HCT116 (cell line): ENCODE measurements around the gene PPP2R5A. TPM values are rescaled to one million over a fixed set of nuclear protein-coding genes. Genes with fewer than 3 reads are reported as not detected.

Experiments
- ATAC-seq: fragments of 200-7000 bp; cut with Tn5 transposase; 2 replicates; pipeline ENCODE4 v1.9.1; 2020; ENCODE audit warnings: mild to moderate bottlenecking, moderate library complexity
- BruUV-seq: library from RNA; stranded (reverse); fragments of 400-500 nt; replicated peaks from 2 replicates; lab custom pipeline; 2021; lab: Mats Ljungman, UMichigan
- CTCF ChIA-PET: fragments of 300-600 bp; sonication (Branson Sonifier 250); formaldehyde crosslinking; loops from one replicate; lab custom pipeline; 2021; ENCODE audit warnings: antibody characterized with exemption; lab: Charles Lee
- POLR2A ChIA-PET: fragments of 300-600, 350-600 bp; sonication (Branson Sonifier 250); formaldehyde crosslinking; loops from one replicate; lab custom pipeline; 2021; ENCODE audit warnings: antibody characterized with exemption; lab: Charles Lee
- RAD21 ChIA-PET, 2 experiments: fragments of 300-600 bp; sonication (Branson Sonifier 250); formaldehyde crosslinking; loops; one replicate each; lab custom pipeline; 2023; ENCODE audit warnings: low total read pairs in 2 of 2; ENCODE audit not compliant: uncharacterized antibody in 2 of 2, unreplicated experiment in 2 of 2, low non-redundant PET in 1 of 2; lab: Charles Lee
- DNase-seq: peaks from one replicate; pipeline ENCODE4 v3.0.0-alpha.2; 2010; ENCODE audit warnings: low read depth, low spot score
- H2AFZ ChIP-seq: fragments of 200-600 bp; shearing (Covaris generic), sonication (generic); 2 replicates; pipeline ENCODE4 v1.6.1; 2017; ENCODE audit warnings: low read depth, mixed run types, mixed read lengths, antibody characterized with exemption, low read length; ENCODE audit not compliant: poor library complexity, severe bottlenecking
- H3K27ac ChIP-seq: 2 replicates; pipeline ENCODE4 v1.5.1; 2012; ENCODE audit warnings: low read depth, low read length
- H3K27me3 ChIP-seq: fragments of 200-600 bp; sonication (generic); 2 replicates; pipeline ENCODE4 v1.6.1; 2016; ENCODE audit warnings: mixed run types, low read length, mixed read lengths; ENCODE audit not compliant: insufficient read depth
- H3K36me3 ChIP-seq, 2 experiments: fragments of 200-500 bp in 1 of 2; fragments of 200-600 bp in 1 of 2; sonication (Bioruptor generic) in 1 of 2; sonication (generic) in 1 of 2; 2 replicates each; pipeline versions ENCODE4 v1.5.1 to v1.6.1; 2014 to 2016; ENCODE audit warnings: low read length in 2 of 2, inconsistent platforms in 1 of 2, mixed read lengths in 1 of 2, mixed run types in 1 of 2; ENCODE audit not compliant: insufficient read depth in 2 of 2, control insufficient read depth in 1 of 2
- H3K4me1 ChIP-seq, 2 experiments: fragments of 200-600 bp in 1 of 2; sonication (generic) in 1 of 2; 2 replicates each; pipeline versions ENCODE4 v1.5.1 to v1.6.1; 2012 to 2017; ENCODE audit warnings: low read length in 2 of 2, inconsistent platforms in 1 of 2, mild to moderate bottlenecking in 1 of 2, mixed read lengths in 1 of 2, mixed run types in 1 of 2, moderate library complexity in 1 of 2; ENCODE audit not compliant: insufficient read depth in 2 of 2, control insufficient read depth in 1 of 2
- H3K4me2 ChIP-seq: fragments of 200-600 bp; sonication (generic); 2 replicates; pipeline ENCODE4 v1.6.1; 2017; ENCODE audit warnings: mixed run types, low read length, mixed read lengths
- H3K4me3 ChIP-seq, 2 experiments: fragments of 200-600 bp in 1 of 2; sonication (generic) in 1 of 2; replicated peaks in 1 of 2; 2 replicates each; pipeline ENCODE4 v1.5.1; 2011 to 2016; ENCODE audit warnings: low read length in 2 of 2, control low read depth in 1 of 2, low read depth in 1 of 2, mild to moderate bottlenecking in 1 of 2, mixed read lengths in 1 of 2, mixed run types in 1 of 2
- H3K79me2 ChIP-seq: fragments of 200-600 bp; sonication (generic); 2 replicates; pipeline ENCODE4 v1.6.1; 2017; ENCODE audit warnings: mild to moderate bottlenecking, mixed run types, low read length, moderate library complexity, mixed read lengths; ENCODE audit not compliant: insufficient read depth
- H3K9ac ChIP-seq: fragments of 200-600 bp; sonication (generic); 2 replicates; pipeline ENCODE4 v1.6.1; 2016; ENCODE audit warnings: low read length, mixed read lengths
- H3K9me2 ChIP-seq: fragments of 200-600 bp; sonication (generic), shearing (Covaris generic); 2 replicates; pipeline ENCODE4 v1.6.1; 2017; ENCODE audit warnings: mixed run types, mild to moderate bottlenecking, moderate library complexity; ENCODE audit not compliant: insufficient read depth
- H3K9me3 ChIP-seq, 2 experiments: fragments of 200-500 bp in 1 of 2; fragments of 200-600 bp in 1 of 2; sonication (Bioruptor generic) in 1 of 2; sonication (generic) in 1 of 2; 2 replicates each; pipeline ENCODE4 v1.6.1; 2014 to 2017; ENCODE audit warnings: low read length in 2 of 2, mixed read lengths in 2 of 2, inconsistent platforms in 1 of 2, low read depth in 1 of 2, mild to moderate bottlenecking in 1 of 2, mixed run types in 1 of 2, moderate library complexity in 1 of 2; ENCODE audit not compliant: control insufficient read depth in 1 of 2, insufficient read depth in 1 of 2
- H4K20me1 ChIP-seq: fragments of 200-600 bp; sonication (generic), shearing (Covaris generic); 2 replicates; pipeline ENCODE4 v1.6.1; 2017; ENCODE audit warnings: mixed run types, mild to moderate bottlenecking, moderate library complexity; ENCODE audit not compliant: insufficient read depth
- CBX3 ChIP-seq: IDR thresholded peaks from 2 replicates; pipeline ENCODE4 v1.6.1; 2012; ENCODE audit warnings: low read depth
- CEBPB ChIP-seq: IDR thresholded peaks from 2 replicates; pipeline ENCODE4 v1.6.1; 2012; ENCODE audit warnings: low read depth
- EZH2phosphoT487 ChIP-seq: fragments of 200-600 bp; IDR thresholded peaks from 2 replicates; pipeline ENCODE4 v1.6.1; 2018; ENCODE audit warnings: antibody characterized with exemption, borderline replicate concordance
- FOSL1 ChIP-seq: IDR thresholded peaks from 2 replicates; pipeline ENCODE4 v1.6.1; 2012; ENCODE audit warnings: low read depth
- POLR2A ChIP-seq: IDR thresholded peaks from 2 replicates; pipeline ENCODE4 v1.7.0; 2011; ENCODE audit warnings: borderline replicate concordance; ENCODE audit not compliant: insufficient read depth, insufficient read length; ENCODE audit errors: extremely low read depth
- SIN3A ChIP-seq: IDR thresholded peaks from 2 replicates; pipeline ENCODE4 v1.6.1; 2012; ENCODE audit warnings: low read depth
- TCF7L2 ChIP-seq: IDR thresholded peaks from 2 replicates; pipeline ENCODE4 v1.7.0; 2011; ENCODE audit warnings: borderline replicate concordance, inconsistent platforms; ENCODE audit not compliant: insufficient read depth, insufficient read length; ENCODE audit errors: extremely low read depth
- ZFX ChIP-seq: fragments of 450-650 bp; IDR thresholded peaks from 2 replicates; pipeline ENCODE4 v1.6.1; 2017
- intact Hi-C: fragments of 100-400 bp; cut with micrococcal nuclease; formaldehyde crosslinking; loops from 2 replicates; pipeline ENCODE4 v1.10.0; 2022
- total RNA-seq: library from RNA; stranded (reverse); gene quantifications from one replicate; pipeline ENCODE4 v1.2.1, GENCODE V29; 2021; ENCODE audit not compliant: unreplicated experiment
- TF ChIP-seq, protein P1 (sequence below), 3 experiments: fragments of 200-600 bp in 1 of 3; sonication (generic) in 1 of 3; IDR thresholded peaks in 2 of 3; conservative IDR thresholded peaks in 1 of 3; 2 replicates each; pipeline ENCODE4 v1.5.1; 2012 to 2017; ENCODE audit warnings: low read depth in 2 of 3, low read length in 2 of 3, antibody characterized with exemption in 1 of 3, borderline replicate concordance in 1 of 3, control low read depth in 1 of 3, mild to moderate bottlenecking in 1 of 3, mixed read lengths in 1 of 3, mixed run types in 1 of 3, moderate library complexity in 1 of 3; ENCODE audit not compliant: insufficient read depth in 1 of 3
- TF ChIP-seq, protein P2 (sequence below): IDR thresholded peaks from 2 replicates; pipeline ENCODE4 v1.6.1; 2011; ENCODE audit warnings: mild to moderate bottlenecking, low read length, moderate library complexity; ENCODE audit not compliant: insufficient replicate concordance; ENCODE audit errors: extremely low read depth
- TF ChIP-seq, protein P3 (sequence below): IDR thresholded peaks from 2 replicates; pipeline ENCODE4 v1.6.1; 2012
- TF ChIP-seq, protein P4 (sequence below): IDR thresholded peaks from 2 replicates; pipeline ENCODE4 v1.6.1; 2012
- TF ChIP-seq, protein P5 (sequence below): IDR thresholded peaks from 2 replicates; pipeline ENCODE4 v1.6.1; 2012; ENCODE audit warnings: low read depth

The PPP2R5A gene
- total RNA-seq, 1 experiment from 2014 or later: 33.1 TPM

DNA sequence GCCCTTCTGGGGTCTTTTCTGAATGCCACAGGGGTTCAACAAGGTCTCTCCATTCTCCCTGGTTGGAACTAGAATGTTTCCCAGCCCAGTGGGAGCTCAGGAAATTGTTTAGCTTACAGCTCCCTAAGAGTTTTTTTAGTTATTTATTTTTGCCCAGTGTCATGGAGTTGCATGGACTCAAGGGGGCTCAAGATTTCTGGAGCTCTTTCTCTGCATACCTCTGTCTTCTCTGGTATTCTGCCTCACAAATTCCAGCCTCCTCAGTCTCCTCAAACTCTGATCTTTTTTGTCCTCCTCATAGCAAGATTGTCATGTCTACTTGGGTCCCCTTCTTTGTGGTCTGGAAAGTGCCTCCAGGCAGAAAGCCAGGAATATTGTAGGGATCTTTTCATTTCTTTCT, 15.9 kb upstream of the PPP2R5A start:
- ChIA-PET RAD21 (no interaction called here), CTCF (interaction anchor here (0.9 to 1.3 kb wide), 2 partner anchors 15 to 187 kb away, joined by 3 read pairs; no protein-coding TSS in a partner anchor), POLR2A (no interaction called here)
- Histone ChIP-seq H3K9ac (no peak overlapping the region), H3K9me2 (no peaks in the 10 kb centered on the region), H4K20me1 (no peaks in the 10 kb centered on the region; the same call in 1 of the 2 replicates), H3K4me3 (no peak overlapping the region), H3K27me3 (no peaks in the 10 kb centered on the region; the same call in 1 of the 2 replicates), H3K9me3 (no peaks in the 10 kb centered on the region), H3K36me3 (no peaks in the 10 kb centered on the region), H3K4me2 (no peak overlapping the region), H3K4me1 (no peaks in the 10 kb centered on the region), H3K79me2 (no peaks in the 10 kb centered on the region), H2AFZ (no peak overlapping the region), H3K27ac (no peak overlapping the region)
- TF ChIP-seq, protein P1, sequence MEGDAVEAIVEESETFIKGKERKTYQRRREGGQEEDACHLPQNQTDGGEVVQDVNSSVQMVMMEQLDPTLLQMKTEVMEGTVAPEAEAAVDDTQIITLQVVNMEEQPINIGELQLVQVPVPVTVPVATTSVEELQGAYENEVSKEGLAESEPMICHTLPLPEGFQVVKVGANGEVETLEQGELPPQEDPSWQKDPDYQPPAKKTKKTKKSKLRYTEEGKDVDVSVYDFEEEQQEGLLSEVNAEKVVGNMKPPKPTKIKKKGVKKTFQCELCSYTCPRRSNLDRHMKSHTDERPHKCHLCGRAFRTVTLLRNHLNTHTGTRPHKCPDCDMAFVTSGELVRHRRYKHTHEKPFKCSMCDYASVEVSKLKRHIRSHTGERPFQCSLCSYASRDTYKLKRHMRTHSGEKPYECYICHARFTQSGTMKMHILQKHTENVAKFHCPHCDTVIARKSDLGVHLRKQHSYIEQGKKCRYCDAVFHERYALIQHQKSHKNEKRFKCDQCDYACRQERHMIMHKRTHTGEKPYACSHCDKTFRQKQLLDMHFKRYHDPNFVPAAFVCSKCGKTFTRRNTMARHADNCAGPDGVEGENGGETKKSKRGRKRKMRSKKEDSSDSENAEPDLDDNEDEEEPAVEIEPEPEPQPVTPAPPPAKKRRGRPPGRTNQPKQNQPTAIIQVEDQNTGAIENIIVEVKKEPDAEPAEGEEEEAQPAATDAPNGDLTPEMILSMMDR (IDR thresholded peaks at IDR 0.05 in 2 of 3, conservative IDR thresholded peaks at IDR 0.05 in 1 of 3; ENCODE audit: borderline replicate concordance in 1 of 3, insufficient read depth in 1 of 3, low read depth in 2 of 3, low read length in 2 of 3): no peak
- TF ChIP-seq, protein P2, sequence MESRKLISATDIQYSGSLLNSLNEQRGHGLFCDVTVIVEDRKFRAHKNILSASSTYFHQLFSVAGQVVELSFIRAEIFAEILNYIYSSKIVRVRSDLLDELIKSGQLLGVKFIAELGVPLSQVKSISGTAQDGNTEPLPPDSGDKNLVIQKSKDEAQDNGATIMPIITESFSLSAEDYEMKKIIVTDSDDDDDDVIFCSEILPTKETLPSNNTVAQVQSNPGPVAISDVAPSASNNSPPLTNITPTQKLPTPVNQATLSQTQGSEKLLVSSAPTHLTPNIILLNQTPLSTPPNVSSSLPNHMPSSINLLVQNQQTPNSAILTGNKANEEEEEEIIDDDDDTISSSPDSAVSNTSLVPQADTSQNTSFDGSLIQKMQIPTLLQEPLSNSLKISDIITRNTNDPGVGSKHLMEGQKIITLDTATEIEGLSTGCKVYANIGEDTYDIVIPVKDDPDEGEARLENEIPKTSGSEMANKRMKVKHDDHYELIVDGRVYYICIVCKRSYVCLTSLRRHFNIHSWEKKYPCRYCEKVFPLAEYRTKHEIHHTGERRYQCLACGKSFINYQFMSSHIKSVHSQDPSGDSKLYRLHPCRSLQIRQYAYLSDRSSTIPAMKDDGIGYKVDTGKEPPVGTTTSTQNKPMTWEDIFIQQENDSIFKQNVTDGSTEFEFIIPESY: no peak
- TF ChIP-seq ZFX (no peak), SIN3A (no peak), CBX3 (no peak), POLR2A (no peak), CEBPB (no peak), FOSL1 (no peak), EZH2phosphoT487 (no peak), TCF7L2 (no peak)
- TF ChIP-seq, protein P3, sequence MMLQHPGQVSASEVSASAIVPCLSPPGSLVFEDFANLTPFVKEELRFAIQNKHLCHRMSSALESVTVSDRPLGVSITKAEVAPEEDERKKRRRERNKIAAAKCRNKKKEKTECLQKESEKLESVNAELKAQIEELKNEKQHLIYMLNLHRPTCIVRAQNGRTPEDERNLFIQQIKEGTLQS: no peak
- TF ChIP-seq, protein P4, sequence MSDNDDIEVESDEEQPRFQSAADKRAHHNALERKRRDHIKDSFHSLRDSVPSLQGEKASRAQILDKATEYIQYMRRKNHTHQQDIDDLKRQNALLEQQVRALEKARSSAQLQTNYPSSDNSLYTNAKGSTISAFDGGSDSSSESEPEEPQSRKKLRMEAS: no peak
- TF ChIP-seq, protein P5, sequence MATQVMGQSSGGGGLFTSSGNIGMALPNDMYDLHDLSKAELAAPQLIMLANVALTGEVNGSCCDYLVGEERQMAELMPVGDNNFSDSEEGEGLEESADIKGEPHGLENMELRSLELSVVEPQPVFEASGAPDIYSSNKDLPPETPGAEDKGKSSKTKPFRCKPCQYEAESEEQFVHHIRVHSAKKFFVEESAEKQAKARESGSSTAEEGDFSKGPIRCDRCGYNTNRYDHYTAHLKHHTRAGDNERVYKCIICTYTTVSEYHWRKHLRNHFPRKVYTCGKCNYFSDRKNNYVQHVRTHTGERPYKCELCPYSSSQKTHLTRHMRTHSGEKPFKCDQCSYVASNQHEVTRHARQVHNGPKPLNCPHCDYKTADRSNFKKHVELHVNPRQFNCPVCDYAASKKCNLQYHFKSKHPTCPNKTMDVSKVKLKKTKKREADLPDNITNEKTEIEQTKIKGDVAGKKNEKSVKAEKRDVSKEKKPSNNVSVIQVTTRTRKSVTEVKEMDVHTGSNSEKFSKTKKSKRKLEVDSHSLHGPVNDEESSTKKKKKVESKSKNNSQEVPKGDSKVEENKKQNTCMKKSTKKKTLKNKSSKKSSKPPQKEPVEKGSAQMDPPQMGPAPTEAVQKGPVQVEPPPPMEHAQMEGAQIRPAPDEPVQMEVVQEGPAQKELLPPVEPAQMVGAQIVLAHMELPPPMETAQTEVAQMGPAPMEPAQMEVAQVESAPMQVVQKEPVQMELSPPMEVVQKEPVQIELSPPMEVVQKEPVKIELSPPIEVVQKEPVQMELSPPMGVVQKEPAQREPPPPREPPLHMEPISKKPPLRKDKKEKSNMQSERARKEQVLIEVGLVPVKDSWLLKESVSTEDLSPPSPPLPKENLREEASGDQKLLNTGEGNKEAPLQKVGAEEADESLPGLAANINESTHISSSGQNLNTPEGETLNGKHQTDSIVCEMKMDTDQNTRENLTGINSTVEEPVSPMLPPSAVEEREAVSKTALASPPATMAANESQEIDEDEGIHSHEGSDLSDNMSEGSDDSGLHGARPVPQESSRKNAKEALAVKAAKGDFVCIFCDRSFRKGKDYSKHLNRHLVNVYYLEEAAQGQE: no peak
- no peak for ATAC-seq
- no peak for DNase-seq
- no TSS peak for BruUV-seq
- intact Hi-C loops: no loop called here
